Ascending aorta (tissue), 2 donors: ENCODE results near the gene C1orf115. TPM values are rescaled to one million over a fixed set of nuclear protein-coding genes. Genes with fewer than 3 reads are reported as not detected.

Experiments used
- DNase-seq, 2 donors: peaks; one replicate each; pipeline ENCODE4 v3.0.0-alpha.2; 2019; ENCODE audit warnings: low spot score in 2 of 2
- H3K27ac ChIP-seq, 2 donors: fragments of 200-600 bp; sonication (generic); one replicate each; pipeline ENCODE4 v1.5.1; 2016 to 2017; ENCODE audit warnings: mild to moderate bottlenecking in 1 of 2
- H3K27me3 ChIP-seq: fragments of 200-600 bp; sonication (generic); one replicate; pipeline ENCODE4 v1.5.1; 2017
- H3K36me3 ChIP-seq, 2 donors: fragments of 200-600 bp; sonication (generic); one replicate each; pipeline ENCODE4 v1.5.1; 2016
- H3K4me1 ChIP-seq, 2 donors: fragments of 200-600 bp; sonication (generic); one replicate each; pipeline ENCODE4 v1.5.1; 2016 to 2017; ENCODE audit warnings: mild to moderate bottlenecking in 1 of 2
- H3K4me3 ChIP-seq, 2 donors: fragments of 200-600 bp; sonication (generic); one replicate each; pipeline ENCODE4 v1.5.1; 2016 to 2017; ENCODE audit warnings: mild to moderate bottlenecking in 1 of 2
- H3K9me3 ChIP-seq, 2 donors: fragments of 200-600 bp; sonication (generic); one replicate each; pipeline ENCODE4 v1.5.1; 2016
- CTCF ChIP-seq, 3 experiments: fragments of 200-600 bp in 2 of 3; fragments of 450-650 bp in 1 of 3; sonication (generic) in 2 of 3; IDR thresholded peaks; one replicate each; pipeline ENCODE4 v1.5.1; 2016 to 2019; ENCODE audit warnings: antibody characterized with exemption in 3 of 3, mild to moderate bottlenecking in 1 of 3, moderate library complexity in 1 of 3
- intact Hi-C: fragments of 100-400 bp; cut with DNase I; formaldehyde crosslinking; loops from one replicate; pipeline ENCODE4 v1.15.1; 2023
- total RNA-seq: library from RNA; depleted of rRNA; stranded (reverse); fragments of >200 nt; gene quantifications from one replicate; pipeline ENCODE4 v1.1.0, GENCODE V29; 2016

The C1orf115 gene
- total RNA-seq, 1 donor from 2014 or later: 18.4 TPM

- TF ChIP-seq CTCF (IDR thresholded peaks at IDR 0.05): no peak
- Histone ChIP-seq H3K9me3 (no peaks in the 10 kb centered on the region), H3K27ac (no peak overlapping the region), H3K4me3 (no peak overlapping the region), H3K36me3 (no peaks in the 10 kb centered on the region), H3K4me1 (no peaks in the 10 kb centered on the region), H3K27me3 (no peaks in the 10 kb centered on the region)
- intact Hi-C loops: no loop called here
- DNase-seq: no peak
These were observed 16.3 kb downstream of the C1orf115 start for GRCh38 chr1:220706480-220706879.

GRCh38 chr1:220707160-220707559 lies 17.0 kb downstream of the C1orf115 start:
- intact Hi-C loops: no loop called here

GRCh38 chr1:220708244-220708643 lies 18.1 kb downstream of the C1orf115 start:
- no peaks in the 10 kb centered on the region for H3K36me3 ChIP-seq
- H3K4me1 ChIP-seq: no peaks in the 10 kb centered on the region
- no peak for TF ChIP-seq CTCF (IDR thresholded peaks at IDR 0.05)
- H3K27ac ChIP-seq: no peak overlapping the region
- no peaks in the 10 kb centered on the region for H3K9me3 ChIP-seq
- no peak for DNase-seq
- H3K4me3 ChIP-seq: no peak overlapping the region
- intact Hi-C loops: no loop called here
- no peaks in the 10 kb centered on the region for H3K27me3 ChIP-seq

More at GRCh38 chr1:220707160-220707559, 17.0 kb downstream of the C1orf115 start:
- TF ChIP-seq CTCF (IDR thresholded peaks at IDR 0.05): no peak
- no peaks in the 10 kb centered on the region for H3K4me1 ChIP-seq
- no peak overlapping the region for H3K4me3 ChIP-seq
- H3K27me3 ChIP-seq: no peaks in the 10 kb centered on the region
- no peak for DNase-seq
- no peaks in the 10 kb centered on the region for H3K9me3 ChIP-seq
- no peaks in the 10 kb centered on the region for H3K36me3 ChIP-seq
- no peak overlapping the region for H3K27ac ChIP-seq

GRCh38 chr1:220708936-220709801 lies 19.0 kb downstream of the C1orf115 start:
- no peaks in the 10 kb centered on the region for H3K27me3 ChIP-seq

GRCh38 chr1:220710333-220710732 lies 20.2 kb downstream of the C1orf115 start:
- no peak overlapping the region for H3K4me3 ChIP-seq
- no peak for DNase-seq
- H3K9me3 ChIP-seq: no peaks in the 10 kb centered on the region
- intact Hi-C loops: no loop called here
- H3K4me1 ChIP-seq: no peaks in the 10 kb centered on the region
- TF ChIP-seq CTCF (IDR thresholded peaks at IDR 0.05): no peak
- no peak overlapping the region for H3K27ac ChIP-seq
- H3K27me3 ChIP-seq: no peaks in the 10 kb centered on the region
- no peaks in the 10 kb centered on the region for H3K36me3 ChIP-seq

More at GRCh38 chr1:220708936-220709801, 19.0 kb downstream of the C1orf115 start:
- Histone ChIP-seq H3K9me3 (no peaks in the 10 kb centered on the region), H3K4me3 (no peak overlapping the region), H3K36me3 (no peaks in the 10 kb centered on the region), H3K4me1 (no peaks in the 10 kb centered on the region), H3K27ac (no peak overlapping the region)
- intact Hi-C loops: no loop called here
- no peak for TF ChIP-seq CTCF (IDR thresholded peaks at IDR 0.05)
- DNase-seq: peak in 1 of 2 donors; percentile 22
